NK-92 (cell line): ENCODE results near the gene IL1RL2.

Source experiments
- DNase-seq: peaks from one replicate; lab custom pipeline; 2025; ENCODE audit not compliant: unreplicated experiment; lab: John Stamatoyannopoulos, UW

The IL1RL2 gene

DNA sequence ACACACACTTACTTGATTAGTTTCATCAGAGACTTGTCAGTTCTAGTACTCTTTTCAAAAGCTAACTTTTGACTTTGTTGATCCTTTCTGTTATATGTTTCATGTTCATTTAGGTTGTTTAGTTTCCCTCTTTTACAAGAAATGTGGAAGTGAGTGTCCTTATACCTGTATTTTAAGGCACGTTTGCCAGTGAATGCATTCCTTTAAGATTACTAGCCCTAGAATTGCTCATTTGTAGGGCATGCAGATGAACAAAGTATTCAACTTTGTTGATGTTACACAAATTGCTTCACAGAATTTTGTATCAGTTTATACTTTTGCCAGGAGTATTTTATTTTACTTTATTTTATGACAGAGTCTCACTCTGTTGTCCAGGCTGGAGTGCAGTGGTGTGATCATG lies 6.3 kb downstream of the IL1RL2 start:
- no peak for DNase-seq

DNA sequence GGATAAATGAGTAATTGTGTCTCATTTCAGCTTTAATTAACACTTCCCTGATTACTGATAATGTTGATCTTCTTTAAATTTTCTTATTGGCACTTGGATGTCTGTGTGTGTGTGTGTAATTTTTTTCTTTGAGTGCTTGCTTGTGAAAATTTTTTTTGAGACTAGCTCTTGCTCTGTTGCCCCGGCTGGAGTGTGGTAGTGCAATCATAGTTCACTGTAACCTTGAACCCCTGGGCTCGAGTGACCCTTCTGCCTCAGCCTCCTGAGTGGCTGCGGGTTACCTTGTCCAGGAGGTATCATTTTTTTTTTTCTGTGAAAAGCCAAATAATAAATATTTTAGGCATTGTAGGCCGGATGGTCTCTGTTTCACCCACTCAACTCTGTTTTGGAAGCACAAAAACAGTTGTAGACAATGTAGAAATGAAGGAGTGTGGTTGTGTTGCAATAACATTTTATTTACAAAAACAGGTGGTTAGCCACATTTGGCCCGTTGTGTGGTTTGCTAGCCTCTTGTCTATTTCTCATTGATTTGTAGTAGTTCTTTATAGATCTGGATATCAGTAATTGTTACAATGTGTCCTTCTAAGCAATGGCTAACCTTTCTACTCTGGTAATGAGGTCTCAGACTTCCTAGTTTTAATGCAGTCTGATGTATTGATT lies 7.9 kb downstream of the IL1RL2 start:
- DNase-seq, result no peak

DNA sequence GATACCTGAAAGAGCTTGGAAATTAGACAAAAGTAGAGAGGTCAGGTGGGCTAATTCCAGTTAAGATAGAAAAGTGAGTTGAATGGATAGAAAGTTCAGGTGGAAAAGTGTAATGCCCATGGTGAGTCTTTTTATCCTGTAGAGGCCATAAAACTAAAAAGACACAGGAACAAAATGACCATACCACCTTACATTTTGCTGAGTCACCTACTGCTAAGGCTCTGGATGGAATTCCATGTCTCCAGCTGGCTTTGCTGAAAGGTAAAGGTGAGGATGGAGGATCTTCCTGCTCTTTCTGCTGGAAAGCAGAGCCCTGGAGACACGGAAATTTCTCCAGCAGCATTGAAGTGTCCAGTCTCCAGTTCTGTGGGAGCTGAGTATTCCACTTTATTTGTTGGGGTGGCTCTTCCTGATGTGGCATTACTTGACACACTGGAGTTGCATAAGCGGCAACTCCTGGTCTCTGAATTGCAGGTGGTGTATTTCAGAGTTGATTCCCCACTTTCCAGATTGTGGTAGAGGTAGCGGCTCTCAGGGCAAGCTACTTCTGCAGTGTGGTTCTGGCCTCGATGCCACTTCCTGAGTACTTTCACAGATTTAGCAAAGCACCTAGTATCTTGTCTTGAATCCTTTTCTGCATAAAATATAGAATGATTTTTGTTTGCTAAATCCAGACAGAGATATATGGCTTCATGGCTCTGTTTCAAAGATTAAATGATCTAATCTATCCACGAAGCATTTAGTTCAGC lies 10.7 kb downstream of the IL1RL2 start:
- no peak for DNase-seq

DNA sequence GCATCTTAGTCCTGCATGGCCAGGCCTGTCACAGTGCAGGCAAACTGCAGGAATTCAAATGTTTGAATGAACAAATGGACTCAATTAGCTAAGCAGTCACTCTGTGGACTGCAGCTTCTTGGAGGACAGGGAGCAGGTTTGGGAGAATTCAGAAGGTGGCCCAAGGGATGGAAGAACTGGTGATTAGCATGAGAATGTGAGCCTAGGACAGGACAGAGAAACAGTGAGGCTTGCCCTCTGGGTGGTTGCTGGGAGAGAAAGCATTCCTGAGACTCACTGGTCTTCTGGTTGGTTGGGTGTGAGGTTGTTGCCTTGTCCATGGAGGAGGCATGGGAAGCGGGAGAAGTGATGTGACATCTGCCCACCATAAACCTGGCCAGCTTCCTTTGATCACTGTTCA lies 13.7 kb downstream of the IL1RL2 start:
- DNase-seq, result no peak

DNA sequence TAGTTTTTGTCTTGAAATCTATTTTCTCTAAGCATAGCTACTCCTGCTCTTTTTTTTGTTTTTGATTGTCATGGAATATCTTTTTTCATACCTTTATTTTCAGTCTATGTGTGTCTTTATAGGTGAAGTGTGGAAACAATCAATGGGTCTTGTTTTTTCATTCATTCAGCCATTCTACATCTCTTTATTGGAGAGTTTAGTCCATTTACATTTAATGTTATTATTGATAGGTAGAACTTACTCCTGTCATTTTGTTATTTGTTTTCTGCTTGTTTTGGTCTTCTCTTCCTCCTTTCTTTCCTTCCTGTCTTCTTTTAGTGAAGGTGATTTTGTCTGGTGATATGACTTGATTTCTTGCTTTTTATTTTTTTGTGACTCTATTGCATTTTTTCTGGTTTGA lies 17.8 kb downstream of the IL1RL2 start:
- DNase-seq, result no peak

DNA sequence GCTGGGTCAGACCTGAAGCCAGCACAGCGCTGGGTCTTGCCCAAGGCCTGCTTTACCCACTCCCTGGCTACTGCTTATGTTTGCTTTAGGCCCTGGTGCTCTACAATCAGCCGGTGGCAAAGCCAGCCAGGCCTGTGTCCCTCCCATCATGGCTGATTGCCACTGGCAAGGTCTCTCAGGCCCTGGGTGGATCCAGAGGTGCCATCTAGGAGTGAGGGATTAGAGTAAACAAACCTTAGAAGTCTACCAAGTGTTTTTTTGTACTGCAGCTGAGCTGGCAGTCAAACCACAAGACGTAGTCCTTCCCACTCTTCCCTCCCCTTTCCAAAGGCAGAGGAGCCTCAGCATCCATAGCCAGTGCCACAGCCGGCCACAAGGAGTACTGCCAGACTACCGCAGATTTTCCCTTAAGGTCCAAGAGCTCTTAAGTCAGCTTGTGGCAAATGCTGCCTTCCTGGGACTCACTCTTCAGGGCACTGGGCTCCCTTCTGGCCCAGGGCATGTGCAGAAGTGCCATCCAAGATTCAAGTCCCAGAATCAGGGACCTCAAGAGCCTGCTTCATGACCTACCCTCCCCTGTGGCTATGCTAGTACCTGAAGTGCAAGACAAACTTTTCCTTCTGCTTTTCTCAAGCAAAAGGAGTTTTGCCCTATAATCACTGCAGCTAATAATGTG lies 20.0 kb downstream of the IL1RL2 start:
- no peak for DNase-seq

DNA sequence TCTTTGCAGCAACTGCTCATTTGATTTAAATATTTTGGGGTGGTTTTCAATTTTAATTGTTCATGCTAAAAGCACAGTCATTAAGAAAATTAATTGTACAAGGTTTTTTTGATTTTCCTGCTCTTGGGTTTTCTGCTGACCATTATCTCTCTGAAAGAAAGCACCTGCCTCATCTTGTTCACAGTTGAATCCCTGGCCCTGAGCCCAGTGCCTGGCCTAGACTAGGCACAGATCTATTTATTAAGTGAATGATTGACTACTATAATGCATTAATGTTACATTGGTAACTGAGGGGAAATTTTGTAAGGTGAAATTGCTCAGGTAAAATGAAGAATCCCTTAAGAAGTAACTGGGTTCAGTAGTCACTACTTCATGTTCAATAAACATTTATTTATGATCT lies 22.0 kb downstream of the IL1RL2 start:
- no peak for DNase-seq

DNA sequence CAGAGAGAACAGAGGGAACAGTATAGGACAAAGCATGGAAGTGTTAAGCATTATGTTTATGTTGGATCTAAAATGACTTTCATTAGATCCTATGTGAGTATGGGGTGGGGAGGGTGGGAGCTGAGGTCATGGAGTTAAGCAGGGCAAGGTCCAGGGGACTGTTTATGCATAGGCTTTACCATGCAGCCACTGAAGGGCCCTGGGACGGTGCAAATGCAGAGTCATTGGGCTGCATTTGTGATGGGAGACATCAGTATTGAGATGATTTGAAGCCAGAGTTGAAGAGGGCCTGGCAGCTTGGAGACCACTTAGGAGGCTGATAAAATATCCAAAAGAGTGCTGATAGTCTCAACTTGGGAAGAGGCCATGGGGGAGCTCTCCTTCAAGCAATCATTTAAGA lies 22.7 kb downstream of the IL1RL2 start:
- no peak for DNase-seq

DNA sequence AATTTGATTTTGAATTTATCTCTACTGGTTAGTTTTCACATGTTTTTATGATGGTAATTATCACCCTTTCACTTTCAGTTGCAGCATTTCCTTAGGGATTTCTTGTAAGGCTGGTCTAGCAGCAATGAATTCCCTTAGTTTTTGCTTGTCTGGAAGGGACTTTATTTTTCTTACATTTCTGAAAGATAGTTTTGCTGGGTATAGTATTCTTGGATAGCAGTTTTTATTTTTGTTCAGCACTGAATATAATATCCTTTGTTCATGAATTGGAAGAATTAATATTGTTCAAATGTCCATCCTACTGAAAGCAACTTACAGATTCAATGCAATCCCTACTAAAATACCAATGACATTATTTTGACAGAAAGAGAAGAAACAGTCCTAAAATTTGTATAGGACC lies 30.2 kb downstream of the IL1RL2 start:
- no peak for DNase-seq

DNA sequence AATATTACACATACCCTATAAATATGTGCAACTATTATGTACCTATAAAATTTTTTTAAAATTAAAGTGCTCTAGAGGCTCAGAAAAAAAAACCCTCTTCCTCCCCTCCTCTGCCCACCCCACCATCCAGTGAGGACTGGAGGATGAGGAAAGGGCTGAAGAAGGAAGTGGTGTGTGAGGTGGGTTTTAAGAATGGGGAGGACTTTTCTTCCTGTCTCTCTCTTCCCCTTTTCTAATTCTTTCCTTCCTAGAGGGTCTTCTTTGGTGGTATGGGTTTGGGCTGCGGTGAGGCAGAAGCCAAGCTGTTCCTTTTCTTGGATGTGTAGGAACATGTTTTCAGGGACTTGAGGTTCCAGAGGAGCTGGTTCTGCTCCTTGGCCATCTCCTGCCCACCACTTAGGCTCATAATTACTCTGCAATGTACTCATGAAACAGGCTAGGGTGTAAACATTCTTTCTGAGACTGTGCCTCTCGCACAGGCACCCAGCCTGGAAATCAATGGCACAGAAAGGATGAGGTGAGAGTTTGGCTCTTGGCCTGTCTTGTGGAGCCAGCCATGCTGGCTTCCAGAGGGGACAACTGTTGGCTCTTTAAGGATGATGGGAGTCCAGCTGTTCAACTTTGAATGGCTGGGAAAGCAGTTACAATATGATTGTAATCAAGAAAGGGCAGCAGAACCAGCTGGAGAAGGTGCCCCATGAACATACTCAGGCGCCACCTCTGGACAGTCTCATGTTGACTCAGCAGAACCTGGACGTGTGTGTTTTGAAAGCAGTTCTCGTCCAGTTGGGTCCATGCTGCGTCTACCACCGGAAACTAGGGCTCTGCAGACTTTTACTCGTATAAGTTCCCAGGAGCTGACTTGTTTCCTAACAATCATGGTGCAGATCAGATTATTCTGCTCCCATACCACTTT lies 38.3 kb downstream of the IL1RL2 start:
- no peak for DNase-seq

DNA sequence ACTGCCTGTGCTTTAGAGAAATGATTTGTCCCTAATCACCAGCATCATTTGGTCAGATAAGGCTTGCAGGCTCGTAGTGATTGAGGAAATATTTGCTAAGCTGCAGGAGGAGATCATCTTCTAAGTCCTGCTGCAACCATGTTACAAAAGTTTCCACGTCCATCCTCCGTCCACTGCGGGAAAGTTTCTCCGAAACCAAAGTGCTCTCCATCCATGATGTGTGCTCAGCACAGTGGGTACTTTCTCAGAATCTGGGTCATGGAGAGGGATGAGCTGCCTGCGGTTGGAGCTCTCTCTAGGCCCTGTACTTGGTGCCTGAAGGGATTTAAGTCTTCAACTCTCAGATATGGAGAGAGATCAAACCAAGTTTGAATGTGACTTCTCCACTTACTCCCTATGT lies 39.3 kb downstream of the IL1RL2 start:
- DNase-seq, result no peak

DNA sequence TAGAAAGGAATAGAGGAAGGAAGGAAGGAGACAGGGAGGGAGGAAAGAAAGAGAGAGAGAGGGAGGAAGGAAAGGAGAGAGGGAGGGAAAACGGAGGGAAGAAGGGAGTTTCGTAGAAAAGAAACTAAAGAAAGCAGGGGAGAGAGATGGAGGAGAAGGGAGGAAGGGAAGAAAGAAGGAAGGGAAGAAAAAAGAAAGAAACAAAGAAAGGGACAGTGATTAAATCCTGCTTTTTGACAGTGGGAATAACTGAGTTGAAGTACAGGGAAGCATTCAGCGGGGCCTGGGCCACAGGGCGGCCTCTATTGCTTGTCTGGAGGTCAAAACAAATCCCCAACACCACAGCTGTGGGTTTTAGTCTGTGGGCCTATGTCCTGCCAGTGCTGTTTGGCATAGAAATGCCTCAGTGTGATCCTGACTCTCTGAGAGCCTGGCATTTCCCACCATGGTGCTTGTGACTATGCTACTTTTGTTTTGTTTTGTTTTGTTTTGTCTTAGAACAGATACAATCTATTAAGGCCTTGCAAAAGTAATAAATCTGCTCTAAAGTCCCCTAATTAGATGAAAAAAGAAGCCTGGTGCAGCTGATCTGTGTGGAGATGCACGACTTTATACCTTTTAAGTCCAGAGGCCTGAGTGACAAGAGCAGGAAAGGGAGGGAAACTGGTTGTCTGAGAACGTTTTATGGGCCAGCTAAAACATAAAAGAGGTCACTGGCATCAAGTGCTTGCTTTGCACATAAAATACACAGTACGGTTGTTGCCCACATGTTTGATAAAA lies 40.0 kb downstream of the IL1RL2 start:
- no peak for DNase-seq

DNA sequence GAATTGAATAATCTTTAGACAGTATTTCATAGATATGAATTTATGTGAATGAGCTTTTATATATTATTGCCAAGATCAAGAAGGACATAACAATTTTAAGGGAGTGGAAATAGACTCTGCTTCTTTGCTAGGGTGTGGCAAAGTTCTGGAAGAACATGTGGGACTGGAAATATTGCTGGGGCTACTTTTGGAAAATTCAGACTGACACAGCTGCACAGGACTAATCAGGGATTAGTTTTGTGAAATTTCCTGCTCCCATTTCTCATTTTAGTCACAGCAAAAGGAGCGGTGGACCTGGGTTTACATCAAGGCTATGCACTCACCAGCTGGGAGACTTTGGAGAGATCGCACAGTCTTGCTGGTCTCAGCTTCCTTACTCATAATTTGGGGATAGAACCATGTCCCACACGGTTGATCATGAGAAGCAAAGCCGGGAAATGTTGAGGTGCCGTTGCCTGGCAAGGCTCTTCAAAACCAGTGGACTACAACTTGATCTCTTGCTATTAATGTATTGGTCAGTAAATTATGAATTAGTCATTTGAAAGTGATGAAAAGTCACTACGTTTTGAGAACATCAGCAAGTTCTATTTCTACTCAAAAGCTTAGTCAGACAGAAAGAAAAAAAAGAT lies 42.4 kb downstream of the IL1RL2 start:
- no peak for DNase-seq

DNA sequence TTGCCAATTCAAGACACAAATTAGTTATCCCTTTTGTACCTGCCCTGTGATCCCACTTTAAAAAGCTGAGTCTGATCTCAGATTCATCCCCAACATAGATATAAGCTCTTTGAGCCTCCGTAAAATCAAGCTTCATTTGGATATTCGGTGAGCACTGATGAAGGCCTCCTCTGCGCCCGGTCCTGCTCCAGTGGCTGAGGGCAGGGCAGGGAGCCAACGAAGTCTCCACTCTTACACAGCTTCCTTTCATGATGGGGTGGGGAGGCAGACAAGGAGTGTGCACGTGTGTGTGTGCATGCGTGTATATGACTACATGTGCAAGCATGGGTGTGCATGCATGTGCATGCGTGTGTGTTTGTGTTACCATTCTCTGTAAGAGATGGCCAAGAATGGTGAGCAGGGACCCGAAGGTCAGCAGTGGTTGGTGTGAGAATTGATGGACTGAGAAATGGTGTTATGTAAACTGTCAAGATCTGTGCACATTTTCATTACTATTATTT lies 43.6 kb downstream of the IL1RL2 start:
- DNase-seq, result no peak

DNA sequence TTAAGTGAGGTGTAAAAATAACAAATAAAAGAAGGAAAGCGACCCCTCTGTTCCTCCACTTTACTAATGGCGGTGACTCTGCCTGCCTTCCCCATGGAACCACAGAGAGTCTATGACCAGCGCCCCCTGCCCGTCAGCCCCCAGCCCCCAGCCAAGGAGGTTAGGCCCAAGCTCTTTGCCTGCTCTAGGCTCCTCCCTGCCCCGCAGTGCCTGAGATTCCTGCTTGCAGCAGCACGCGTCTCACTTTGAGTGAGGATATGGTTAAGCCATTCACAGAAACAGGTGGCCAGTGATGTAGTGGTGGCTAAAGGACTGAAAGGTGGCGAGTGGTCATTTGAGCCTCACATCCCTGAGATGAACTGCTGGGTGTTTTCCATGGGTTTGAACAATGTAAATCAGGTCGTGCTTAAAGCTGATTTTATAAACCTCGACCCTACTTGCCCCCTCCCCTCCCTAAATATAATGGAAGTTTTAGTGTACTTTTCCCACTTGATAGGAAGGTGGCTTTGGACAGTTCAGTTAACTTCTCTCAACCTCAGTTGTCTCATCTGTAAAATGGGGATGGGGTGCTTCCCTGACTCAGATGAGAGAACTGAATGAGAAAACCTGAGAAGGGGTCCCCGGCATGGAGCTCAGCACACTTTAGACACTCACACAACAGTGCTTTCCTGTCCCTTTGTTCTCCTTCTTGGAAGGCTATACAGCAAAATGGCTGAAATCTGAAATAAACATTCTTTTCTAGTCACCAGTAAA lies 46.5 kb downstream of the IL1RL2 start:
- DNase-seq, result no peak

DNA sequence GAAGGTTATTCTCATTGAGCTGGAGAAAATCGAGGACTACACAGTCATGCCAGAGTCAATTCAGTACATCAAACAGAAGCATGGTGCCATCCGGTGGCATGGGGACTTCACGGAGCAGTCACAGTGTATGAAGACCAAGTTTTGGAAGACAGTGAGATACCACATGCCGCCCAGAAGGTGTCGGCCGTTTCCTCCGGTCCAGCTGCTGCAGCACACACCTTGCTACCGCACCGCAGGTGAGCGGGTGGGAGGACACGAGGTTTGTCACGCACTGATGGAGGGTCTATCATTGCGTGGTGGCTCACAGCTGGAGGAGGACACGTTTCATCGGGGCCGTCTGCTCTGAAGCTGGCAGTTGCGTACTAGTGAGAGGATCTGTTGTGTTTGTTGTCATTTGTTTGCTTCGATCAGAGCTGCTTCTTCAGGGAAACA lies 48.2 kb downstream of the IL1RL2 start:
- DNase-seq, result no peak

DNA sequence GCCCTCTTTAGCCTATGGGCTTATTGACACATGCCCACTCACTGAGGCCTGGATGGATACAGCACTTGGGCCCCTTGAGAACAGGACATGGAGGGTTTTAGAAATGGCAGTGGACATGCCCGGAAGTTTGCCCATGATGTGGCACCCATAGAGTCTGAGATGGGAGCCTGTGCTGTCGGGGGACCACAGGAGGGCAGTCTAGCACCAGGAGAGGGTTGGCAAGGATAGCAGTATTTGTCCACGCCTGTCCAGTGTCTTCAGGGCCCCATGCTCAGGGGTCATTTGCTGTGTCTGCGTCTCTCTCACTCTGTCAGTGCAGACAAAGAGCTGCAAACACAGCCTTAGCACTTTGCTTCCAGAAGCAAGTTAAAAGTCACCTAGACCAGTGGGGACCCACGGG lies 48.7 kb downstream of the IL1RL2 start:
- no peak for DNase-seq

DNA sequence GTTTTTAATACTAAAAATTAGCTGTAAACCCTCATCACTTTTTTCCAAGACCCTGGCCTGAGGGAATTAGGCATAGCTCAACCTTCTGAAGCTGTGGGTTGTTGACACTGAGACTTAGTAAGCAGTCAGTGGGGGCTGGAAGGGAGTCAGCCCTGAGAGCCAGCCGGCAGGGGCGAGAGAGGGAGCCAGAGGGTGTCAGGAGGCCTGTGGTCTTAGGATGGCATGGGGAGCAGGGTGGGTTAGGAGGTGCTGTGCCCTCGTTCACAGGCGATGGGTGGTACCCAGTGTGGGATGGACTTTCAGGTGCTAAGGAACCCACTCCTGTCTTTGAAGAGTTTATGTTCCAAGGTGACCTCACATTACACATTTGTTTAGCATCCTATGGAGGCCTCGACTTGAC lies 49.3 kb downstream of the IL1RL2 start:
- no peak for DNase-seq

DNA sequence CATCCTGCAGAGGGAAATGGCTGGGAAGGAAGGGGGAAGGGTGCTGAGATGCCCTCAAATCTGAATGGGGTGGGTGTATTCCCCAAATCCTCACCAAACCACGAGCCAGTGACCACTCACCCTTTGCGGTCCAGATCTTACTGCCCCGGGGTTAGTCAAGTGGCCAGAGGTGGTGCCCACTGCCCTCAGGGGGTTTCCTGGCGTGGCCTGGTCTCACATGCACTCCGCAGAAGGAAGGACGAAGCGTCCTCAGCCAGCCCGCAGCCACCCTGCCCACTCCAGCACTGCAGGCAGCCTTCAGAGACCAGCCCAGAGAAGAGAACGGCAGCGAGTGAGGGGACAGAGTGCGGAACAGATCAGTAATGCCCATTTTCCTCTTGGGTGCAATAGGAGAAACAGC lies 50.4 kb downstream of the IL1RL2 start:
- DNase-seq, result no peak
